ENCODE measurements around the gene LUM.

DNA sequence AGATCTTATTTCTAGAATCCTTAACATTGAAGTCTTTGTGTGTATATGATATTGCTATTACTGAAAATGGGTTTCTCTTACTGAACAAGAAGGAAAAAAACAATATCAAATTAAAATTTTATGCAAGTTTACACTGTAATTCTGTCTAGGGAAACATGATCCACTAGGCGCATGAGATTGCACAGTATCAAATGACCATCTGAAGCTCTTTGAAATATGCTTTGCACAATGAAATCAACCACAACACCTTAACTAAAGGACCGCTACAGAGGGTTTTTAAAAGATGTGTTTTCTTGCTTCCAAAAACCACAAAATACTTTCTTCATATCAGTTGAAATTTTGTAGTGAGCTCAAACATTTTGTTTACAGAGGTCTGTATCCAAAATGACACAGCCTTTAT, 38.4 kb downstream of the LUM start:
- TF ChIP-seq, protein P1, sequence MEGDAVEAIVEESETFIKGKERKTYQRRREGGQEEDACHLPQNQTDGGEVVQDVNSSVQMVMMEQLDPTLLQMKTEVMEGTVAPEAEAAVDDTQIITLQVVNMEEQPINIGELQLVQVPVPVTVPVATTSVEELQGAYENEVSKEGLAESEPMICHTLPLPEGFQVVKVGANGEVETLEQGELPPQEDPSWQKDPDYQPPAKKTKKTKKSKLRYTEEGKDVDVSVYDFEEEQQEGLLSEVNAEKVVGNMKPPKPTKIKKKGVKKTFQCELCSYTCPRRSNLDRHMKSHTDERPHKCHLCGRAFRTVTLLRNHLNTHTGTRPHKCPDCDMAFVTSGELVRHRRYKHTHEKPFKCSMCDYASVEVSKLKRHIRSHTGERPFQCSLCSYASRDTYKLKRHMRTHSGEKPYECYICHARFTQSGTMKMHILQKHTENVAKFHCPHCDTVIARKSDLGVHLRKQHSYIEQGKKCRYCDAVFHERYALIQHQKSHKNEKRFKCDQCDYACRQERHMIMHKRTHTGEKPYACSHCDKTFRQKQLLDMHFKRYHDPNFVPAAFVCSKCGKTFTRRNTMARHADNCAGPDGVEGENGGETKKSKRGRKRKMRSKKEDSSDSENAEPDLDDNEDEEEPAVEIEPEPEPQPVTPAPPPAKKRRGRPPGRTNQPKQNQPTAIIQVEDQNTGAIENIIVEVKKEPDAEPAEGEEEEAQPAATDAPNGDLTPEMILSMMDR (IDR thresholded peaks at IDR 0.05; ENCODE audit: low read length) = no peak
- no peak for TF ChIP-seq EZH2 (IDR thresholded peaks at IDR 0.05; ENCODE audit: borderline replicate concordance, low read length)

Measured in OCI-LY1 (cell line).